GM10266 (cell line): ENCODE results near the gene CA14.
A peak's percentile ranks its signal among the peaks of the same experiment; 100 is the strongest.

Source experiments
- DNase-seq: peaks from one replicate; pipeline ENCODE4 v3.0.0; 2012; ENCODE audit errors: extremely low spot score
- CTCF ChIP-seq: IDR thresholded peaks from 2 replicates; pipeline ENCODE4 v1.5.1; 2012; ENCODE audit warnings: mild to moderate bottlenecking, low read depth; ENCODE audit not compliant: control insufficient read depth, insufficient read depth; ENCODE audit errors: missing control alignments

Gene CA14

GRCh38 chr1:150271291-150271959 lies 13.9 kb downstream of the CA14 start:
- TF ChIP-seq CTCF = no peak
- no peak for DNase-seq

GRCh38 chr1:150273311-150273710 lies 15.7 kb downstream of the CA14 start:
- no peak for TF ChIP-seq CTCF
- DNase-seq = no peak

- TF ChIP-seq CTCF = no peak
- DNase-seq = no peak
Measured at GRCh38 chr1:150280138-150280707, 22.6 kb downstream of the CA14 start.

GRCh38 chr1:150281221-150281757 lies 23.7 kb downstream of the CA14 start:
- TF ChIP-seq CTCF = peak; percentile 64
- DNase-seq = peak; percentile 36

- no peak for TF ChIP-seq CTCF
- DNase-seq = peak; percentile 76
Measured at GRCh38 chr1:150281758-150282557, 24.4 kb downstream of the CA14 start, which contains the start of gene CIART. TSS of gene CIART (plus strand) at chr1:150282554. CDS start at chr1:150283268, 714 bp downstream.

GRCh38 chr1:150282558-150282958 lies 25.0 kb downstream of the CA14 start:
- no peak for DNase-seq
- TF ChIP-seq CTCF = no peak
